ENCODE results near the gene TMEM163.

- TF ChIP-seq POLR2A (IDR thresholded peaks at IDR 0.05; ENCODE audit: low read depth, low read length), result no peak
- TF ChIP-seq TAF1 (IDR thresholded peaks at IDR 0.05; ENCODE audit: low read depth, low read length), result no peak
- no peak for TF ChIP-seq POLR2AphosphoS5 (IDR thresholded peaks at IDR 0.05; ENCODE audit: low read depth, low read length)
- no peak for TF ChIP-seq SPI1 (IDR thresholded peaks at IDR 0.05; ENCODE audit: low read depth, low read length)
Observed at GRCh38 chr2:134443814-134444480, 274.9 kb downstream of the TMEM163 start.
